HCT116 (cell line): ENCODE results near the gene GATAD2B. TPM values are rescaled to one million over a fixed set of nuclear protein-coding genes. Genes with fewer than 3 reads are reported as not detected.

ENCODE experiments used
- ATAC-seq: fragments of 200-7000 bp; cut with Tn5 transposase; 2 replicates; pipeline ENCODE4 v1.9.1; 2020; ENCODE audit warnings: mild to moderate bottlenecking, moderate library complexity
- BruUV-seq: library from RNA; stranded (reverse); fragments of 400-500 nt; replicated peaks from 2 replicates; lab custom pipeline; 2021; lab: Mats Ljungman, UMichigan
- CTCF ChIA-PET: fragments of 300-600 bp; sonication (Branson Sonifier 250); formaldehyde crosslinking; loops from one replicate; lab custom pipeline; 2021; ENCODE audit warnings: antibody characterized with exemption; lab: Charles Lee
- POLR2A ChIA-PET: fragments of 300-600, 350-600 bp; sonication (Branson Sonifier 250); formaldehyde crosslinking; loops from one replicate; lab custom pipeline; 2021; ENCODE audit warnings: antibody characterized with exemption; lab: Charles Lee
- RAD21 ChIA-PET, 2 experiments: fragments of 300-600 bp; sonication (Branson Sonifier 250); formaldehyde crosslinking; loops; one replicate each; lab custom pipeline; 2023; ENCODE audit warnings: low total read pairs in 2 of 2; ENCODE audit not compliant: uncharacterized antibody in 2 of 2, unreplicated experiment in 2 of 2, low non-redundant PET in 1 of 2; lab: Charles Lee
- DNase-seq: peaks from one replicate; pipeline ENCODE4 v3.0.0-alpha.2; 2010; ENCODE audit warnings: low read depth, low spot score
- H2AFZ ChIP-seq: fragments of 200-600 bp; shearing (Covaris generic), sonication (generic); 2 replicates; pipeline ENCODE4 v1.6.1; 2017; ENCODE audit warnings: low read depth, mixed run types, mixed read lengths, antibody characterized with exemption, low read length; ENCODE audit not compliant: poor library complexity, severe bottlenecking
- H3K27ac ChIP-seq: 2 replicates; pipeline ENCODE4 v1.5.1; 2012; ENCODE audit warnings: low read depth, low read length
- H3K27me3 ChIP-seq: fragments of 200-600 bp; sonication (generic); 2 replicates; pipeline ENCODE4 v1.6.1; 2016; ENCODE audit warnings: mixed run types, low read length, mixed read lengths; ENCODE audit not compliant: insufficient read depth
- H3K36me3 ChIP-seq, 2 experiments: fragments of 200-500 bp in 1 of 2; fragments of 200-600 bp in 1 of 2; sonication (Bioruptor generic) in 1 of 2; sonication (generic) in 1 of 2; 2 replicates each; pipeline versions ENCODE4 v1.5.1 to v1.6.1; 2014 to 2016; ENCODE audit warnings: low read length in 2 of 2, inconsistent platforms in 1 of 2, mixed read lengths in 1 of 2, mixed run types in 1 of 2; ENCODE audit not compliant: insufficient read depth in 2 of 2, control insufficient read depth in 1 of 2
- H3K4me1 ChIP-seq, 2 experiments: fragments of 200-600 bp in 1 of 2; sonication (generic) in 1 of 2; 2 replicates each; pipeline versions ENCODE4 v1.5.1 to v1.6.1; 2012 to 2017; ENCODE audit warnings: low read length in 2 of 2, inconsistent platforms in 1 of 2, mild to moderate bottlenecking in 1 of 2, mixed read lengths in 1 of 2, mixed run types in 1 of 2, moderate library complexity in 1 of 2; ENCODE audit not compliant: insufficient read depth in 2 of 2, control insufficient read depth in 1 of 2
- H3K4me2 ChIP-seq: fragments of 200-600 bp; sonication (generic); 2 replicates; pipeline ENCODE4 v1.6.1; 2017; ENCODE audit warnings: mixed run types, low read length, mixed read lengths
- H3K4me3 ChIP-seq, 2 experiments: fragments of 200-600 bp in 1 of 2; sonication (generic) in 1 of 2; replicated peaks in 1 of 2; 2 replicates each; pipeline ENCODE4 v1.5.1; 2011 to 2016; ENCODE audit warnings: low read length in 2 of 2, control low read depth in 1 of 2, low read depth in 1 of 2, mild to moderate bottlenecking in 1 of 2, mixed read lengths in 1 of 2, mixed run types in 1 of 2
- H3K79me2 ChIP-seq: fragments of 200-600 bp; sonication (generic); 2 replicates; pipeline ENCODE4 v1.6.1; 2017; ENCODE audit warnings: mild to moderate bottlenecking, mixed run types, low read length, moderate library complexity, mixed read lengths; ENCODE audit not compliant: insufficient read depth
- H3K9ac ChIP-seq: fragments of 200-600 bp; sonication (generic); 2 replicates; pipeline ENCODE4 v1.6.1; 2016; ENCODE audit warnings: low read length, mixed read lengths
- H3K9me2 ChIP-seq: fragments of 200-600 bp; sonication (generic), shearing (Covaris generic); 2 replicates; pipeline ENCODE4 v1.6.1; 2017; ENCODE audit warnings: mixed run types, mild to moderate bottlenecking, moderate library complexity; ENCODE audit not compliant: insufficient read depth
- H3K9me3 ChIP-seq, 2 experiments: fragments of 200-500 bp in 1 of 2; fragments of 200-600 bp in 1 of 2; sonication (Bioruptor generic) in 1 of 2; sonication (generic) in 1 of 2; 2 replicates each; pipeline ENCODE4 v1.6.1; 2014 to 2017; ENCODE audit warnings: low read length in 2 of 2, mixed read lengths in 2 of 2, inconsistent platforms in 1 of 2, low read depth in 1 of 2, mild to moderate bottlenecking in 1 of 2, mixed run types in 1 of 2, moderate library complexity in 1 of 2; ENCODE audit not compliant: control insufficient read depth in 1 of 2, insufficient read depth in 1 of 2
- H4K20me1 ChIP-seq: fragments of 200-600 bp; sonication (generic), shearing (Covaris generic); 2 replicates; pipeline ENCODE4 v1.6.1; 2017; ENCODE audit warnings: mixed run types, mild to moderate bottlenecking, moderate library complexity; ENCODE audit not compliant: insufficient read depth
- CBX3 ChIP-seq: IDR thresholded peaks from 2 replicates; pipeline ENCODE4 v1.6.1; 2012; ENCODE audit warnings: low read depth
- CEBPB ChIP-seq: IDR thresholded peaks from 2 replicates; pipeline ENCODE4 v1.6.1; 2012; ENCODE audit warnings: low read depth
- EGR1 ChIP-seq: IDR thresholded peaks from 2 replicates; pipeline ENCODE4 v1.6.1; 2012; ENCODE audit warnings: low read depth
- ELF1 ChIP-seq: IDR thresholded peaks from 2 replicates; pipeline ENCODE4 v1.6.1; 2012; ENCODE audit warnings: low read depth, borderline replicate concordance
- EZH2 ChIP-seq: fragments of 200-600 bp; sonication (generic); IDR thresholded peaks from 2 replicates; pipeline ENCODE4 v1.6.1; 2017; ENCODE audit warnings: antibody characterized with exemption, mixed run types
- EZH2phosphoT487 ChIP-seq: fragments of 200-600 bp; IDR thresholded peaks from 2 replicates; pipeline ENCODE4 v1.6.1; 2018; ENCODE audit warnings: antibody characterized with exemption, borderline replicate concordance
- FOSL1 ChIP-seq: IDR thresholded peaks from 2 replicates; pipeline ENCODE4 v1.6.1; 2012; ENCODE audit warnings: low read depth
- JUND ChIP-seq: IDR thresholded peaks from 2 replicates; pipeline ENCODE4 v1.6.1; 2012
- POLR2A ChIP-seq: IDR thresholded peaks from 2 replicates; pipeline ENCODE4 v1.7.0; 2011; ENCODE audit warnings: borderline replicate concordance; ENCODE audit not compliant: insufficient read depth, insufficient read length; ENCODE audit errors: extremely low read depth
- RAD21 ChIP-seq: IDR thresholded peaks from 2 replicates; pipeline ENCODE4 v1.6.1; 2012; ENCODE audit warnings: low read depth, mild to moderate bottlenecking
- SIN3A ChIP-seq: IDR thresholded peaks from 2 replicates; pipeline ENCODE4 v1.6.1; 2012; ENCODE audit warnings: low read depth
- SRF ChIP-seq: IDR thresholded peaks from 2 replicates; pipeline ENCODE4 v1.6.1; 2012; ENCODE audit warnings: low read depth
- TCF7L2 ChIP-seq: IDR thresholded peaks from 2 replicates; pipeline ENCODE4 v1.7.0; 2011; ENCODE audit warnings: borderline replicate concordance, inconsistent platforms; ENCODE audit not compliant: insufficient read depth, insufficient read length; ENCODE audit errors: extremely low read depth
- ZFX ChIP-seq: fragments of 450-650 bp; IDR thresholded peaks from 2 replicates; pipeline ENCODE4 v1.6.1; 2017
- ZNF274 ChIP-seq: fragments of 200-500 bp; sonication (Bioruptor generic); IDR thresholded peaks from 2 replicates; pipeline ENCODE4 v1.6.1; 2014; ENCODE audit warnings: mild to moderate bottlenecking, low read depth, low read length, inconsistent platforms
- intact Hi-C: fragments of 100-400 bp; cut with micrococcal nuclease; formaldehyde crosslinking; loops from 2 replicates; pipeline ENCODE4 v1.10.0; 2022
- total RNA-seq: library from RNA; stranded (reverse); gene quantifications from one replicate; pipeline ENCODE4 v1.2.1, GENCODE V29; 2021; ENCODE audit not compliant: unreplicated experiment
- TF ChIP-seq, protein P1 (sequence below): IDR thresholded peaks from 2 replicates; pipeline ENCODE4 v1.6.1; 2012; ENCODE audit warnings: low read depth
- TF ChIP-seq, protein P2 (sequence below): IDR thresholded peaks from 2 replicates; pipeline ENCODE4 v1.6.1; 2011; ENCODE audit warnings: mild to moderate bottlenecking, low read length, moderate library complexity; ENCODE audit not compliant: insufficient replicate concordance; ENCODE audit errors: extremely low read depth

GATAD2B gene
- total RNA-seq, 1 experiment from 2014 or later: 50.2 TPM

DNA sequence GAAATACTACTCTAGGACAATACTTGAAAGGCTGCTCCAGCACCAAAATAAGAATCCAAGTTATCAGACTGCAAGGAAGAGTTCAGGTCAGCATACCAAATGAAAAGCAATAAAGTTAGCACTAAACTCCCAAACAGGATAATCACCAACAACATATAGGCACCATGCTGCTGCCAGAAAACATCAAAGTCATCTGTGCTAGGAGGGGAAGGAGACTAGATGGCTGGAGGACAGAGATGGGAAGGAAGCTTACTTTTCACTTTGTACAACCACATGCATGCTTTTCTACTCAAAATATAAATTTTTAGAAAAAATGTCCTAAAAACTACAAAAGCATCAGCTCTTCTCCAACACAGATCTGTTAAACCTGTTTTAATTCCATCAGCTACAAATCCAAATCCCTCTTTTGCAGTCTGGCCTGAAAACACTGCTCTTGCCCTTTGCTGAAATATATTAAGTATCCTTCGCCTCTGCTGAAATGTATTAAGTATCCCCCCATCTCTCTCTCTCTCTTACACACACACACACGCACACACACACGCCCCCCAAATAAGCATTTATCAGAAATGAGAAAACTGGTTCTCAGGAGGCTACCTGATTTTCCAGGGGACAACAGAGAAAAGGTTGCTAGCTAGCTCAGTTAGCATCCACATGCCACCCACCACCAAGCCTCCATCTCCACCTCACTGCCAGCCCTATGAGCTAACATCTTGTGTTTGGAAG lies 1.5 kb downstream of the GATAD2B start:
- TF ChIP-seq, protein P1, sequence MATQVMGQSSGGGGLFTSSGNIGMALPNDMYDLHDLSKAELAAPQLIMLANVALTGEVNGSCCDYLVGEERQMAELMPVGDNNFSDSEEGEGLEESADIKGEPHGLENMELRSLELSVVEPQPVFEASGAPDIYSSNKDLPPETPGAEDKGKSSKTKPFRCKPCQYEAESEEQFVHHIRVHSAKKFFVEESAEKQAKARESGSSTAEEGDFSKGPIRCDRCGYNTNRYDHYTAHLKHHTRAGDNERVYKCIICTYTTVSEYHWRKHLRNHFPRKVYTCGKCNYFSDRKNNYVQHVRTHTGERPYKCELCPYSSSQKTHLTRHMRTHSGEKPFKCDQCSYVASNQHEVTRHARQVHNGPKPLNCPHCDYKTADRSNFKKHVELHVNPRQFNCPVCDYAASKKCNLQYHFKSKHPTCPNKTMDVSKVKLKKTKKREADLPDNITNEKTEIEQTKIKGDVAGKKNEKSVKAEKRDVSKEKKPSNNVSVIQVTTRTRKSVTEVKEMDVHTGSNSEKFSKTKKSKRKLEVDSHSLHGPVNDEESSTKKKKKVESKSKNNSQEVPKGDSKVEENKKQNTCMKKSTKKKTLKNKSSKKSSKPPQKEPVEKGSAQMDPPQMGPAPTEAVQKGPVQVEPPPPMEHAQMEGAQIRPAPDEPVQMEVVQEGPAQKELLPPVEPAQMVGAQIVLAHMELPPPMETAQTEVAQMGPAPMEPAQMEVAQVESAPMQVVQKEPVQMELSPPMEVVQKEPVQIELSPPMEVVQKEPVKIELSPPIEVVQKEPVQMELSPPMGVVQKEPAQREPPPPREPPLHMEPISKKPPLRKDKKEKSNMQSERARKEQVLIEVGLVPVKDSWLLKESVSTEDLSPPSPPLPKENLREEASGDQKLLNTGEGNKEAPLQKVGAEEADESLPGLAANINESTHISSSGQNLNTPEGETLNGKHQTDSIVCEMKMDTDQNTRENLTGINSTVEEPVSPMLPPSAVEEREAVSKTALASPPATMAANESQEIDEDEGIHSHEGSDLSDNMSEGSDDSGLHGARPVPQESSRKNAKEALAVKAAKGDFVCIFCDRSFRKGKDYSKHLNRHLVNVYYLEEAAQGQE: no peak
- TF ChIP-seq POLR2A (no peak), CEBPB (no peak), FOSL1 (no peak), TCF7L2 (no peak), ELF1 (no peak), CBX3 (no peak), SIN3A (no peak), RAD21 (no peak), EZH2 (no peak), ZNF274 (no peak), JUND (no peak), EZH2phosphoT487 (no peak), EGR1 (no peak), ZFX (no peak), SRF (no peak)
- TF ChIP-seq, protein P2, sequence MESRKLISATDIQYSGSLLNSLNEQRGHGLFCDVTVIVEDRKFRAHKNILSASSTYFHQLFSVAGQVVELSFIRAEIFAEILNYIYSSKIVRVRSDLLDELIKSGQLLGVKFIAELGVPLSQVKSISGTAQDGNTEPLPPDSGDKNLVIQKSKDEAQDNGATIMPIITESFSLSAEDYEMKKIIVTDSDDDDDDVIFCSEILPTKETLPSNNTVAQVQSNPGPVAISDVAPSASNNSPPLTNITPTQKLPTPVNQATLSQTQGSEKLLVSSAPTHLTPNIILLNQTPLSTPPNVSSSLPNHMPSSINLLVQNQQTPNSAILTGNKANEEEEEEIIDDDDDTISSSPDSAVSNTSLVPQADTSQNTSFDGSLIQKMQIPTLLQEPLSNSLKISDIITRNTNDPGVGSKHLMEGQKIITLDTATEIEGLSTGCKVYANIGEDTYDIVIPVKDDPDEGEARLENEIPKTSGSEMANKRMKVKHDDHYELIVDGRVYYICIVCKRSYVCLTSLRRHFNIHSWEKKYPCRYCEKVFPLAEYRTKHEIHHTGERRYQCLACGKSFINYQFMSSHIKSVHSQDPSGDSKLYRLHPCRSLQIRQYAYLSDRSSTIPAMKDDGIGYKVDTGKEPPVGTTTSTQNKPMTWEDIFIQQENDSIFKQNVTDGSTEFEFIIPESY: no peak
- ATAC-seq: no peak
- Histone ChIP-seq H3K27ac (peak overlapping the region; percentile 54), H3K4me2 (peak overlapping the region; percentile 93), H2AFZ (no peak overlapping the region), H3K4me1 (peaks cover 16 to 33% of the 10 kb centered on the region in 2 experiments), H3K4me3 (peak overlapping the region; percentile 76 to 85), H3K9me2 (no peaks in the 10 kb centered on the region), H3K36me3 (peaks cover 0 to 4% of the 10 kb centered on the region in 2 experiments; a peak in 1 of 4 replicates), H3K9ac (peak overlapping the region; percentile 85), H3K9me3 (no peaks in the 10 kb centered on the region), H3K27me3 (no peaks in the 10 kb centered on the region), H4K20me1 (0 out of 2 replicates have a peak, but pooled peaks cover 2% of the 10 kb centered on the region), H3K79me2 (peaks cover 60% of the 10 kb centered on the region)
- intact Hi-C loops: no loop called here
- POLR2A ChIA-PET: no interaction called here
- RAD21 ChIA-PET: no interaction called here
- no TSS peak for BruUV-seq
- DNase-seq: no peak
- CTCF ChIA-PET: no interaction called here
